HG02798 (cell line): ENCODE measurements around the gene TUBD1.

Experiments used
- ATAC-seq: cut with Tn5 transposase; IDR thresholded peaks from one replicate; pipeline ENCODE4 v1.9.1; 2021; ENCODE audit warnings: mild to moderate bottlenecking; ENCODE audit not compliant: unreplicated experiment, poor library complexity

TUBD1 gene

DNA sequence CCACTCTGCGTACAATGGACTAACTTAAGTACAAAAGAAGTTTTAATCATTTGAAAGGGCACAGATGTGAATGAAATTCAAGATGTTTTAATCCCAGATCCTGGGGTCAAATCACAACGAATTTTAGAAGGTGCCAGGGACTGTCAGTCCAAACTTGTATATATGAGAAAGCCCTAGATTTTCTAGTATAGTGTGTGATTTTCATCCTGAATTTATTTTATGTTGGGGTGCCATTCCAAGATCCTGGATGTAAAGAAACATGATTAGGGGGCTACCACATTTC lies 64.3 kb downstream of the TUBD1 start:
- ATAC-seq: no peak

DNA sequence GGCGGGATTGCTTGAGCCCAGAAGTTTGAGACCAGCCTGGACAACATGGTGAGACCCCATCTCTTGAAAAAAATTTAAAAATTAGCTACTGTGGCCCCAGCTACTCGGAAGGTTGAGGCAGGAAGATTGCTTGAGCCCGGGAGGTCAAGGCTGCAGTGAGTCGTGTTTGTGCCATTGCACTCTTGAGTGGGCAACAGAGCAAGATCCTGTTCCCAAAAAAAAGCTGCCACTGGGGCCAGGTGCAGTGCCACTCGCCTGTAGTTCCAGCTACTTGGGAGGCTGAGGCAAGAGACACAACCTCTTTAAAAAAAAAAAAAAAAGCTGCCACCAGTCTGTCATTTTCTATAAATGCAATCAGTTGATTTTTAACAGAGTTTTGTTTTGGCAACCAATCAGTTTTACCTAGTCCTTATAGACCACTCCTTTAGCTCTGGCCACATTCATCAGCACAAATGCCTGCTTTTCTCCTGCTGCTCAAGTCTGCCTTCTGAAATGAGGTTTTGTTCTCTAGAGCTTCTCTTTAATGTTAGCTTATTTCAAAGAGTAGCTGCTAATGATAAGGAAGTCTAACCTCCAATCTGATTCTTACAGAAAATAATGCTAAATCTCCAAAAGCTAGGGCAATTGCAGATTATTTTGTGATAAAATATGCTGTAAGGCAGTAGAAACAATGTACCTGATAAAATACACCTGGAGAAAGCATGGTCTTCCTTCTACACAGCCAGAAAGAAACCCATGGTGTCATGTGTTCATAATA lies 64.8 kb downstream of the TUBD1 start:
- ATAC-seq: peak; percentile 24

DNA sequence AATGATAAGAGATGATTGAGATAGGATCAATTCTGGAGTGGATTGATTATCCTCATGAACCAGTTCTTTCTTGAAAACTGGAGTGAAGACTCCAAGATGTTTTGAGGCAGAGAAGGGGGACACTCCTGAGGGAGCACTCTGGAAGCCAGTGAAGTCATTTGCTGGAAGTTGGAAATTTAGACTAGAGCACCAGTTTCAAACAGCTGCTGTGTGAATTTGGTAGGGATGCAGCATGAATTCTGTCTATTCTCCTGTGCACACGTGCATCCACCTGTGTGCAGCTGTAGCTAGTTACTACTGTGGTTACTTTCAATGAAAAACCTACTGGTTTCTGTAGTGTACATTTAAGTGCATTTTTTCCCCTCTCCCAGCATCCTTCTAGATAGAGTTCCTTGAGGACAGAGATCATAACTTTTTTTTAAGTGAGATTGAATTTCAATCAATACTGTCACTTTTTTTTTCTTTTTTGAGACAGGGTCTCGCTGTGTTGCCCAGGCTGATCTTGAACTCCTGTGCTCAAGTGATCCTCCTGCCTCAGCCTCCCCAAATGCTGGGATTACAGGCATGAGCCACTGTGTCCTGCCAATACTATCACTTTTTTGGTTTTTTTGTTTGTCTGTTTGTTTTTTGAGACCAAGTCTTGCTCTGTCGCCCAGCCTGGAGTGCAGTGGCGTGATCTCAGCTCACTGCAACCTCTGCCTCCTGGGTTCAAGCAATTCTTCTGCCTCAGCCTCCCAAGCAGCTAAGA lies 65.9 kb downstream of the TUBD1 start:
- ATAC-seq: no peak

DNA sequence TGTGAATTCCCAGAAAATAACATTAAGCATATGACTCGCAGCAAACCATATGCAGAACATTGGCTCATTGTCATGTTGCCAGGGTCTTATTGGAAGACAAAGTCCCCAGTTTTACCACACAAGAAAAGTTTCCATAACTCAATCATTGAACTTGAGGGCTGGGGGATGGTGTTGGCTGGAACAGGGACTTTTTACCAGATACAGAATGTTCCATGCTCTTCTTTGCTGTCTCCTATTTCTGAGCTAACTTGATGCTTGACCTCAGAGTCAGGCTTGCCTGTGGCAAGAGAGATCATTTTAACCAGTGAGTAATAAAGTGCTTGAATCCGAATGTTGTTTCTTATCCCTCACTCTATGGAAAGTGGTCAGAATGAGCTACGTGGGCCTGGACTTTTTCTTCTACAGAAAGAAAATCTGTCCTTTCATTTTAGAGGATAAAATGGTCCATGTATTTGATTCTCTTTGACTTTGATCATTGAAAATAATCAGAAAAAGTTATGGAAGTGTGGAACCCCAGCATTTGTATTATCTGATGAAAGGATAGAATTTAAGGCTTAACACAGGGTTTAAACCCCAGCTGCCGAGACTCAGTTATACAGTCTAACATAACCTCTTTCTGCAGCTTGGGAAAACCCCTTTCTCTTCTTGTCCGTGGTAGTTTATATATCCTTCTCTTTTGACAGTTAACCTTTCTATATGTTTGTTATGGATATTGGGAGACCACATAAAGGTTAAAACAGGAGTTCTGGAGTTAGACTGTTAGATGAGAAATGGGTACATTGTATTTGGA lies 67.0 kb downstream of the TUBD1 start:
- no peak for ATAC-seq

DNA sequence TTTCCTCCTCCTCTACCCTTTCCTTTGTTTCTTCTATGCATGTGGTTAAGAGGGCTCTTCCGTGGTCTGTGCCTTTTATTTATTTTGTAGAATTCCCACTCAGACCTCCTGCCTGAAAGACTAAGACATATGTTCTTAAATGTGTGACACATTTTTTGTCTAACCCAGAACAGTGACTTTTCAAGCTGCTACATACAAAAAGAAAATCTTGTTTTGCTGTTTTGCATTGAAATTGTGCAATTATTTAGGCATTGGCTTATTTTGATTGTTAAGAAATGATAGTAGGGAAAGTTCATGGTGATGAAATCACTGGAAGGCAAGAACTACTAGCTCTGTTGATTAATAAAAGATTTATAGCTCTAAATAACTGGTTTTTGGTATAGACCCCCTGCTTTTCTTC lies 76.8 kb downstream of the TUBD1 start:
- no peak for ATAC-seq

DNA sequence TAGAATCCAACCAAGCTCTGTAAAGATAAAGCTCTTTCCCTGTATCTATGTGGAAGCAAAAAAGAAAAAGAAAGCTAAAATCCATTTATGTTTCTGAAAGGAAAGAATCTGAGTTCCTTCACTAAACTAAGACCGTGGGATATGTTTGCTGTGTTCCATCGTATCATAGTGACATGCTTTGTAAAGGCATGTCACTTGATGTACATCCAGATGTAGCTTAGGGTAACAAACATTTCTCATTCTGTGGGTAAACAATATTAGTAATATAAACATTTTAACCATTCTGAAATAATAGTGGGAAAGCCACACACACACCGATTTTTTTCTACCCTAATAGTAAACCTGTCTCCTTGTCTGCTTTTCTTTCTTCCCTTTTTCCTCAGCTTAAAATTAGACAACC lies 78.1 kb downstream of the TUBD1 start:
- no peak for ATAC-seq

DNA sequence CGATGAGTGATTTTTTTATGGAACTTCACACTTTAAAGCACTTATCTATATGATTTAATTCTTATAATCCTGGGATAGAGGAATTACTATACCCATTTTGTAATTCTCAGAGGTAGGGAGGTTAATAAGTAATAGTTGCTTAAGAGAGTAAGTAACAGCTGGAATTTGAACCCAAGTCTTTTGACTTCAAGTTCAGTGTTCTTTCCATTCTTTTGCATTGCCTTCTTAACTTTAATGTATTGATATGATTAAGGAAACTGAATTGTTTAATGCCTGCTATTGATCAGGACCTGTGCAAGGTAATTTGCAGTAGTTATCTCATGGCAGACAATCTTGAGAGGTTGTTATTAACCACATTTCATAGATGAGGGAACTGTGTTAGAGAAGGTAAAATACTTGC lies 78.5 kb downstream of the TUBD1 start:
- no peak for ATAC-seq

DNA sequence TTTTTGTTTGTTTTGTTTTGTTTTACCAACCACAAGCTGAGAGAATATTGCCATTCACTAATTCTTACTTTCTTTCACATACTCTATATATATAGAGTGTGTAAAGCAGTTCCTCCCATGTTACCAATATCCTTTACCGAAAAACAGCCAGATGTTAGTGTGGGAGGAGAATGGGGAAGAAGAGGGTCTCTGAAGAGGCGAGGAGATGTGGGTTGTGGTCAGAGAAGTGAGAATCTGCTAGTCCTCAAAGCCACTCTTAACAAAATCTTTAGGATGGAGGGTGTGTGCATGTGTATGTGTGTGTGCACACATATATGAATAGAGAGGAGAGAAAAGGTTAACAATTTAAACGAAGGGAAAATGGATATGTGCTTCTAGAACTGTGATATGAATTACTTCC lies 80.6 kb downstream of the TUBD1 start:
- ATAC-seq: no peak

DNA sequence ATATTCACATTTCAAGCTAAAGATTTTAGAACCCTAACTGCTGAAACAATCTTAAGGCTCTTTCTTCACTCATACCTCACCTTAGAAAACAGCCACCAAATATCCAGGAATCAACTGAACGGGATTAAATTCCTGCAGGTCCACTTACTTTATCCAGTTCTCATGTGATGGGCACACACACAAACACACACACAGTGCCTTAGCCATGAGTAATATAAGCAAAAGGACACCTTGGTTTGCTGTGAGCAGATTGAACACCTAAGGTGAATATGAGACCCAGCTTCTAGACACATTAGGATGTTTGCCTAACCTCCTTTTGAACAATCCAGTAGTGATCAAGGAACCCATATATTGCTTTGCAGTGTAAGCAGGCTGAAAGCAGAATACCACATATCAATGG lies 81.5 kb downstream of the TUBD1 start:
- ATAC-seq: no peak

DNA sequence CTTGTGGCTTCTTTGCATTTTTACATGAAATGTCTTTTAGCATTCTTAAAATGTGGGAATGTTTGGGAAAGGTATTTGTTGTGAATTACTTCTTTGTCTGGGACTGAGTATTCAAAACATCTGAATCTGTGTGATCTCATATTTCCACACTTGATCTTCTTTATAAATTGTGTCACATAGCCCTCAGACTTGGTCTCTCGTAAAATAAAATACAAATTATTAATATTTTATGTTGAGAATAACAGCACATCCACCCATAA lies 81.9 kb downstream of the TUBD1 start:
- ATAC-seq: no peak
